SU-DHL-6 (cell line): ENCODE results near the gene CCDC116.

ENCODE experiments used
- EZH2phosphoT487 ChIP-seq: fragments of 200-600 bp; sonication (generic), shearing (Covaris generic); conservative IDR thresholded peaks from 2 replicates; pipeline ENCODE4 v1.6.1; 2018; ENCODE audit warnings: mild to moderate bottlenecking, antibody characterized with exemption, low read length, moderate library complexity, mixed read lengths
- TF ChIP-seq, protein P1 (sequence below): fragments of 200-600 bp; sonication (generic); IDR thresholded peaks from one replicate; pipeline ENCODE4 v1.5.1; 2017; ENCODE audit warnings: antibody characterized with exemption, mild to moderate bottlenecking, low read length, moderate library complexity; ENCODE audit not compliant: insufficient read depth, poor library complexity, severe bottlenecking

- TF ChIP-seq, protein P1, sequence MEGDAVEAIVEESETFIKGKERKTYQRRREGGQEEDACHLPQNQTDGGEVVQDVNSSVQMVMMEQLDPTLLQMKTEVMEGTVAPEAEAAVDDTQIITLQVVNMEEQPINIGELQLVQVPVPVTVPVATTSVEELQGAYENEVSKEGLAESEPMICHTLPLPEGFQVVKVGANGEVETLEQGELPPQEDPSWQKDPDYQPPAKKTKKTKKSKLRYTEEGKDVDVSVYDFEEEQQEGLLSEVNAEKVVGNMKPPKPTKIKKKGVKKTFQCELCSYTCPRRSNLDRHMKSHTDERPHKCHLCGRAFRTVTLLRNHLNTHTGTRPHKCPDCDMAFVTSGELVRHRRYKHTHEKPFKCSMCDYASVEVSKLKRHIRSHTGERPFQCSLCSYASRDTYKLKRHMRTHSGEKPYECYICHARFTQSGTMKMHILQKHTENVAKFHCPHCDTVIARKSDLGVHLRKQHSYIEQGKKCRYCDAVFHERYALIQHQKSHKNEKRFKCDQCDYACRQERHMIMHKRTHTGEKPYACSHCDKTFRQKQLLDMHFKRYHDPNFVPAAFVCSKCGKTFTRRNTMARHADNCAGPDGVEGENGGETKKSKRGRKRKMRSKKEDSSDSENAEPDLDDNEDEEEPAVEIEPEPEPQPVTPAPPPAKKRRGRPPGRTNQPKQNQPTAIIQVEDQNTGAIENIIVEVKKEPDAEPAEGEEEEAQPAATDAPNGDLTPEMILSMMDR: no peak
- no peak for TF ChIP-seq EZH2phosphoT487
Measured at GRCh38 chr22:21611210-21611977, 21.2 kb upstream of the CCDC116 start.
